Endothelial cell (in vitro differentiated cells): ENCODE measurements around the gene THNSL1. TPM values are rescaled to one million over a fixed set of nuclear protein-coding genes. Genes with fewer than 3 reads are reported as not detected.

ENCODE experiments used
- DNase-seq: peaks from one replicate; pipeline ENCODE4 v3.0.0; 2021; ENCODE audit warnings: low spot score
- H3K27ac Mint-ChIP-seq: one replicate; pipeline ENCODE4 v1.8.0; 2021; ENCODE audit warnings: mixed read lengths, inconsistent platforms; ENCODE audit not compliant: unreplicated experiment
- H3K27me3 Mint-ChIP-seq: one replicate; pipeline ENCODE4 v1.8.0; 2021; ENCODE audit warnings: mild to moderate bottlenecking, moderate library complexity, mixed read lengths, inconsistent platforms; ENCODE audit not compliant: unreplicated experiment
- H3K36me3 Mint-ChIP-seq: one replicate; pipeline ENCODE4 v1.8.0; 2021; ENCODE audit warnings: mild to moderate bottlenecking, low read depth, mixed read lengths, inconsistent platforms; ENCODE audit not compliant: unreplicated experiment
- H3K4me1 Mint-ChIP-seq: one replicate; pipeline ENCODE4 v1.8.0; 2021; ENCODE audit warnings: mild to moderate bottlenecking, mixed read lengths, inconsistent platforms; ENCODE audit not compliant: unreplicated experiment
- H3K4me3 Mint-ChIP-seq: one replicate; pipeline ENCODE4 v1.8.0; 2021; ENCODE audit warnings: mild to moderate bottlenecking, mixed read lengths, inconsistent platforms; ENCODE audit not compliant: unreplicated experiment
- H3K9me3 Mint-ChIP-seq: one replicate; pipeline ENCODE4 v1.8.0; 2021; ENCODE audit warnings: mixed read lengths, inconsistent platforms; ENCODE audit not compliant: unreplicated experiment
- total RNA-seq: library from RNA; stranded (reverse); fragmentation: NEBNext Ultra II Directional; extraction: Animal tissue kit (Norgen Biotek cat#: 25700); gene quantifications from one replicate; pipeline ENCODE4 v1.2.1, GENCODE V29; 2021; ENCODE audit not compliant: unreplicated experiment
- TF ChIP-seq, protein P1 (sequence below): fragments of 200-600 bp; sonication (generic); IDR thresholded peaks from one replicate; pipeline ENCODE4 v1.5.0; 2021; ENCODE audit warnings: antibody characterized with exemption; ENCODE audit not compliant: unreplicated experiment

Gene THNSL1
- total RNA-seq, 1 donor from 2014 or later, result 3.6 TPM

DNA sequence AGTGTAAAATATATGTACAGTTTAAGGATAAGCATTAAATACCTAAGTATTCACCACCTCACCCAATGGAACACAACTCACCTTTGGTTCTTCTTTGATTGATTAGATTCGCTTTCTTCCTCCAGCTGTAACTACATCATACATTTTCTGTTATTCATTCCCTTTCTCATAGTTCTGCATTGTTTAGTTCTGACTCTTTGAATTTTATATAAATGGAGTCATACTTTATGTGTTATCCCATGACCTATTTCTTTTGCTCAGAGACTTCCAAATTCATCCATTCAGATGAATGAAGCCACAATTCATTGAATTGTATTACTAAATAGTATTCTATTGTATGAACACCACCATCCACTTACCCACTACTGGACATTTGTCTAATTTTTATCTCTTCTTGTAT lies 12.3 kb downstream of the THNSL1 start:
- H3K9me3 Mint-ChIP-seq, result no peaks in the 10 kb centered on the region
- no peak for DNase-seq
- no peak overlapping the region for H3K4me3 Mint-ChIP-seq
- no peak overlapping the region for H3K27ac Mint-ChIP-seq
- no peaks in the 10 kb centered on the region for H3K36me3 Mint-ChIP-seq
- TF ChIP-seq, protein P1, sequence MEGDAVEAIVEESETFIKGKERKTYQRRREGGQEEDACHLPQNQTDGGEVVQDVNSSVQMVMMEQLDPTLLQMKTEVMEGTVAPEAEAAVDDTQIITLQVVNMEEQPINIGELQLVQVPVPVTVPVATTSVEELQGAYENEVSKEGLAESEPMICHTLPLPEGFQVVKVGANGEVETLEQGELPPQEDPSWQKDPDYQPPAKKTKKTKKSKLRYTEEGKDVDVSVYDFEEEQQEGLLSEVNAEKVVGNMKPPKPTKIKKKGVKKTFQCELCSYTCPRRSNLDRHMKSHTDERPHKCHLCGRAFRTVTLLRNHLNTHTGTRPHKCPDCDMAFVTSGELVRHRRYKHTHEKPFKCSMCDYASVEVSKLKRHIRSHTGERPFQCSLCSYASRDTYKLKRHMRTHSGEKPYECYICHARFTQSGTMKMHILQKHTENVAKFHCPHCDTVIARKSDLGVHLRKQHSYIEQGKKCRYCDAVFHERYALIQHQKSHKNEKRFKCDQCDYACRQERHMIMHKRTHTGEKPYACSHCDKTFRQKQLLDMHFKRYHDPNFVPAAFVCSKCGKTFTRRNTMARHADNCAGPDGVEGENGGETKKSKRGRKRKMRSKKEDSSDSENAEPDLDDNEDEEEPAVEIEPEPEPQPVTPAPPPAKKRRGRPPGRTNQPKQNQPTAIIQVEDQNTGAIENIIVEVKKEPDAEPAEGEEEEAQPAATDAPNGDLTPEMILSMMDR, result no peak
- H3K4me1 Mint-ChIP-seq, result no peaks in the 10 kb centered on the region
- peaks cover 4% of the 10 kb centered on the region for H3K27me3 Mint-ChIP-seq

DNA sequence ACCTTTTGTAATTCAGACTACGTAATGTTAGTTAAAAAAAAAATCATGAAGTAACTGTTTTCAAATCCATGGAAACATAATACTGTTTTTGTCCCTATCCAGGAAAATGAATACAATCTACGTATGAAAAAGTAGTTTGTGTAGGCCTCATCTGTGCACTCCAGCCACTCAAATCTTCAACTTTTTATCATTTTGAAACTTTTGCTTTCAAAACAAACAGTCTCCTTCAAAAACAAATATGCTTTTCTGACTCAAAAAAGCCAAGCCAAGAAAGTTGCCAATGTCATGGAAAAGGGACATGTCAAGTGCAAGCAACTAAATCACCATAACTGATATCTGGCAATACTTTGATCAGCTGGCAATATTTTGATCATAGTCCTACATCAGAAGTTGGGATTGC lies 13.1 kb downstream of the THNSL1 start:
- TF ChIP-seq, protein P1, result no peak
- H3K4me1 Mint-ChIP-seq, result no peaks in the 10 kb centered on the region
- H3K9me3 Mint-ChIP-seq, result no peaks in the 10 kb centered on the region
- no peaks in the 10 kb centered on the region for H3K36me3 Mint-ChIP-seq
- DNase-seq, result no peak
- peaks cover 4% of the 10 kb centered on the region for H3K27me3 Mint-ChIP-seq
- no peak overlapping the region for H3K27ac Mint-ChIP-seq
- H3K4me3 Mint-ChIP-seq, result no peak overlapping the region

DNA sequence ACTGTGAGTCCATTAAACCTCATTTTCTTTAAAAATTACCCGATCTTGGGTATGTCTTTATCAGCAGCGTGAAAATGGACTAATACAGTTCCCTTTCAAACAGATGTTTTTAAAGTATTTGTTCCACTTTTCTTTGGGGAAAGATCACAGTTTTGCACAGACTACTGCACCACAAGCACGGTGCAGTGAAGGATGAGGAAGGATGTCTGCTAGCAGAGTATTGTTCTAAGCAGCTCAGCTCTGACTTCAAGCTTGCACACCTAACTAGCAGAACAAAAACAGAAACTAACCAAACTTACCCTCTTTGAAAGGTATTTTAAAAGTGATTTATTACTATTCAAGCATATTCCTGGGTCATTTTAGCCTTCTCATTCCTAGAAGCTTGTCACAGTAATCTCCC lies 20.0 kb downstream of the THNSL1 start:
- Mint-ChIP-seq H3K4me3 (no peak overlapping the region), H3K9me3 (no peaks in the 10 kb centered on the region), H3K27ac (no peak overlapping the region)

DNA sequence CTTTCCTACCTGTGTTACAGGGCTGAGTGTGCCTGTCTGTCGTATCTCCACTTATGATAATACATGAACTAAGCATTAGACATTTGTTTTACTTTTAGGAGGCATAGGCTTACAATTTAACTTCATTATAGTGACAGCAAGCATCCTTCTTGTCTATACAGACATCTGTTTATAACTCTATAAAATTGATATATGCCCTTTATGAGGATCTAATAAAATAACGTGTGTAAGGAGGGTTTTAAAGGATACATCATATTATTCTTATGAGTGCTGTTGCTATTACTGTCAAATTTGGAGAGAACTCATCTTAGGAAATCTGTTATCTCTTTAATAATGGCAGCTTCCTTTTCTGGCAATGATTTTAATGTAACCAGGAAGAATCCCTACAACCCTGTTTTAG lies 21.9 kb downstream of the THNSL1 start:
- DNase-seq, result no peak
- TF ChIP-seq, protein P1, result no peak
- Mint-ChIP-seq H3K9me3 (no peaks in the 10 kb centered on the region), H3K36me3 (no peaks in the 10 kb centered on the region), H3K4me1 (peaks cover 27% of the 10 kb centered on the region), H3K27me3 (no peaks in the 10 kb centered on the region), H3K27ac (no peak overlapping the region), H3K4me3 (no peak overlapping the region)

More for the DNA sequence above, 20.0 kb downstream of the THNSL1 start:
- Mint-ChIP-seq H3K36me3 (no peaks in the 10 kb centered on the region), H3K4me1 (peaks cover 27% of the 10 kb centered on the region), H3K27me3 (no peaks in the 10 kb centered on the region)
- DNase-seq, result no peak
- TF ChIP-seq, protein P1, result no peak

DNA sequence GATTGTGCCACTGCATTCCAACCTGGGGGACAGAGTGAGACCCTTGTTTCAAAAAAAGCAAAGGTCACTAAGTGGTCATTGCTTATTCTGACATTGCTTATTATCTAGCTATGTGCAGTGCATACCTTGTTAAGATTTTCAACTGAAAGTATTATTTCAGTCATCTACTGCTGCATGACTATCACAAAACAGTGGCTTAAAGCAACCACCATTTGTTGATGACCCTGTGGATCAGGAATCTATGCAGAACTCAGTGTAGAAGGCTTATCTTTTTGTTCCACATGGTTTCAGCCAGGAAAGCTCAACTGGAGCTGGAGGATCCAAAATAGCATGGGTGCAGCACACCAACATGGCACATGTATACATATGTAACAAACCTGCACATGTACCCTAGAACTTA lies 23.1 kb downstream of the THNSL1 start:
- no peaks in the 10 kb centered on the region for H3K27me3 Mint-ChIP-seq
- no peaks in the 10 kb centered on the region for H3K9me3 Mint-ChIP-seq
- no peaks in the 10 kb centered on the region for H3K36me3 Mint-ChIP-seq
- H3K4me3 Mint-ChIP-seq, result no peak overlapping the region
- DNase-seq, result no peak
- peaks cover 27% of the 10 kb centered on the region for H3K4me1 Mint-ChIP-seq
- H3K27ac Mint-ChIP-seq, result no peak overlapping the region
- TF ChIP-seq, protein P1, result no peak
